MG63 (cell line): Measurements from ENCODE around the gene HSPB9. TPM values are rescaled to one million over a fixed set of nuclear protein-coding genes. Genes with fewer than 3 reads are reported as not detected.

ENCODE experiments used
- DNase-seq: peaks from one replicate; pipeline ENCODE4 v3.0.0-alpha.2; 2020
- H3K27me3 ChIP-seq: fragments of 250-450 bp; sonication (Bioruptor Pico); 2 replicates; pipeline ENCODE4 v1.5.1; 2020; ENCODE audit warnings: mild to moderate bottlenecking, moderate library complexity
- H3K36me3 ChIP-seq: fragments of 250-450 bp; sonication (Bioruptor Pico); 2 replicates; pipeline ENCODE4 v1.5.1; 2020; ENCODE audit warnings: mild to moderate bottlenecking, moderate library complexity
- H3K4me3 ChIP-seq: fragments of 250-450 bp; sonication (Bioruptor Pico); 2 replicates; pipeline ENCODE4 v1.5.1; 2020; ENCODE audit warnings: mild to moderate bottlenecking, moderate library complexity
- H3K9me3 ChIP-seq: fragments of 250-450 bp; sonication (Bioruptor Pico); 2 replicates; pipeline ENCODE4 v1.5.1; 2020; ENCODE audit warnings: mild to moderate bottlenecking, moderate library complexity
- total RNA-seq: library from RNA; depleted of rRNA; stranded (reverse); fragments of >200 nt; shearing (Covaris generic); gene quantifications from 2 replicates; pipeline ENCODE4 v1.2.3, GENCODE V29; 2014; ENCODE audit warnings: low replicate concordance; rRNA removed

HSPB9 gene
- total RNA-seq, 1 experiment from 2014 or later: not detected

- Histone ChIP-seq H3K9me3 (no peaks in the 10 kb centered on the region), H3K27me3 (no peaks in the 10 kb centered on the region), H3K36me3 (peaks cover 26% of the 10 kb centered on the region), H3K4me3 (peak overlapping the region; percentile 88)
- DNase-seq: no peak
Measured at GRCh38 chr17:42155614-42156045, 33.0 kb downstream of the HSPB9 start.

GRCh38 chr17:42159796-42160530 is 37.4 kb downstream of the HSPB9 start:
- H3K4me3 ChIP-seq: no peak overlapping the region
- no peaks in the 10 kb centered on the region for H3K9me3 ChIP-seq
- no peak for DNase-seq
- H3K27me3 ChIP-seq: no peaks in the 10 kb centered on the region
- H3K36me3 ChIP-seq: no peaks in the 10 kb centered on the region

- Histone ChIP-seq H3K36me3 (no peaks in the 10 kb centered on the region), H3K9me3 (no peaks in the 10 kb centered on the region), H3K4me3 (no peak overlapping the region), H3K27me3 (no peaks in the 10 kb centered on the region)
- no peak for DNase-seq
Measured at GRCh38 chr17:42160531-42160910, 37.9 kb downstream of the HSPB9 start.

- Histone ChIP-seq H3K27me3 (no peaks in the 10 kb centered on the region), H3K9me3 (no peaks in the 10 kb centered on the region), H3K36me3 (no peaks in the 10 kb centered on the region), H3K4me3 (no peak overlapping the region)
- DNase-seq: no peak
Measured at GRCh38 chr17:42163113-42163512, 40.5 kb downstream of the HSPB9 start.

GRCh38 chr17:42163696-42164407 is 41.2 kb downstream of the HSPB9 start:
- Histone ChIP-seq H3K36me3 (no peaks in the 10 kb centered on the region), H3K27me3 (no peaks in the 10 kb centered on the region), H3K9me3 (no peaks in the 10 kb centered on the region), H3K4me3 (no peak overlapping the region)
- no peak for DNase-seq

- Histone ChIP-seq H3K4me3 (no peak overlapping the region), H3K9me3 (no peaks in the 10 kb centered on the region), H3K27me3 (no peaks in the 10 kb centered on the region), H3K36me3 (no peaks in the 10 kb centered on the region)
- DNase-seq: no peak
Measured at GRCh38 chr17:42165751-42166150, 43.1 kb downstream of the HSPB9 start.

- Histone ChIP-seq H3K4me3 (no peak overlapping the region), H3K9me3 (no peaks in the 10 kb centered on the region), H3K36me3 (no peaks in the 10 kb centered on the region), H3K27me3 (no peaks in the 10 kb centered on the region)
- no peak for DNase-seq
Measured at GRCh38 chr17:42166196-42166763, 43.7 kb downstream of the HSPB9 start.

- no peak for DNase-seq
- Histone ChIP-seq H3K4me3 (no peak overlapping the region), H3K27me3 (no peaks in the 10 kb centered on the region), H3K36me3 (no peaks in the 10 kb centered on the region), H3K9me3 (no peaks in the 10 kb centered on the region)
Measured at GRCh38 chr17:42167807-42168206, 45.2 kb downstream of the HSPB9 start.

- Histone ChIP-seq H3K4me3 (no peak overlapping the region), H3K36me3 (no peaks in the 10 kb centered on the region), H3K27me3 (no peaks in the 10 kb centered on the region), H3K9me3 (no peaks in the 10 kb centered on the region)
- DNase-seq: no peak
Measured at GRCh38 chr17:42169351-42169750, 46.7 kb downstream of the HSPB9 start.

- no peaks in the 10 kb centered on the region for H3K36me3 ChIP-seq
- H3K27me3 ChIP-seq: no peaks in the 10 kb centered on the region
- DNase-seq: no peak
- H3K9me3 ChIP-seq: no peaks in the 10 kb centered on the region
- H3K4me3 ChIP-seq: no peak overlapping the region
Measured at GRCh38 chr17:42171831-42172230, 49.2 kb downstream of the HSPB9 start.

Other genes with a start within 250 kb of the HSPB9 start
- 151 and 195 TPM in 2 replicates for gene ACLY, start 203.9 kb upstream of the HSPB9 start, total RNA-seq
- gene ODAD4, start 192.2 kb upstream of the HSPB9 start, total RNA-seq: not detected in 2 replicates
- 64.0 and 97.2 TPM in 2 replicates for gene CNP, start 156.0 kb upstream of the HSPB9 start, total RNA-seq
- 121 and 123 TPM in 2 replicates for gene DNAJC7, start 105.4 kb upstream of the HSPB9 start, total RNA-seq
- gene NKIRAS2, start 102.7 kb upstream of the HSPB9 start, total RNA-seq: 77.5 and 86.3 TPM in 2 replicates
- 0.05 TPM in 1 of 2 replicates, not detected in the other for gene C17orf113, start 72.2 kb upstream of the HSPB9 start, total RNA-seq
- gene ZNF385C, start 24.3 kb upstream of the HSPB9 start, total RNA-seq: not detected in 2 replicates
- gene DHX58, start 10.1 kb upstream of the HSPB9 start, total RNA-seq: 1.0 and 3.2 TPM in 2 replicates
- gene KAT2A, start 1.4 kb upstream of the HSPB9 start, total RNA-seq: 30.5 and 47.4 TPM in 2 replicates
- 125 and 198 TPM in 2 replicates for gene RAB5C, start 32.2 kb downstream of the HSPB9 start, total RNA-seq
- 0.46 TPM in 1 of 2 replicates, not detected in the other for gene KCNH4, start 58.3 kb downstream of the HSPB9 start, total RNA-seq
- gene HCRT, start 62.6 kb downstream of the HSPB9 start, total RNA-seq: not detected in 2 replicates
- 6.0 and 8.9 TPM in 2 replicates for gene GHDC, start 71.7 kb downstream of the HSPB9 start, total RNA-seq
- gene STAT5B, start 153.6 kb downstream of the HSPB9 start, total RNA-seq: 13.7 and 24.3 TPM in 2 replicates
- 4.6 and 23.0 TPM in 2 replicates for gene STAT5A, start 165.7 kb downstream of the HSPB9 start, total RNA-seq